Activated naive CD4-positive, alpha-beta T cell treated with anti-CD3 and anti-CD28 coated beads, Interleukin-2, amount 50 U/mL, for 16 hours (primary cell): ENCODE results near the gene ANKRD36.
"Not testable (repeated sequence)": the region's sequence is repeated elsewhere in the genome, so short reads cannot be mapped to it uniquely, and the experiment has no call there.

Experiments
- DNase-seq: peaks from one replicate; pipeline ENCODE4 v3.0.0-alpha.2; 2020

Gene ANKRD36

GRCh38 chr2:97113050-97113881, at the start of gene ANKRD36:
ANKRD36 (plus strand) TSS chr2:97113153; CDS start chr2:97113740, 587 bp downstream.
- peak; percentile 88 for DNase-seq

- not testable (repeated sequence) for DNase-seq
These were observed 46.9 kb upstream of the ANKRD36 start for GRCh38 chr2:97066030-97066429.

GRCh38 chr2:97067279-97068004, 45.5 kb upstream of the ANKRD36 start:
- no peak for DNase-seq

- DNase-seq = no peak
These were observed 44.9 kb upstream of the ANKRD36 start for GRCh38 chr2:97068074-97068473.

GRCh38 chr2:97068722-97069121, 44.2 kb upstream of the ANKRD36 start:
- not testable (repeated sequence) for DNase-seq

GRCh38 chr2:97070915-97071314, 42.0 kb upstream of the ANKRD36 start:
- not testable (repeated sequence) for DNase-seq

GRCh38 chr2:97077213-97077612, 35.7 kb upstream of the ANKRD36 start:
- not testable (repeated sequence) for DNase-seq

GRCh38 chr2:97080855-97081254, 32.1 kb upstream of the ANKRD36 start:
- not testable (repeated sequence) for DNase-seq

- DNase-seq = not testable (repeated sequence)
These were observed 30.7 kb upstream of the ANKRD36 start for GRCh38 chr2:97082206-97082605.

DNA sequence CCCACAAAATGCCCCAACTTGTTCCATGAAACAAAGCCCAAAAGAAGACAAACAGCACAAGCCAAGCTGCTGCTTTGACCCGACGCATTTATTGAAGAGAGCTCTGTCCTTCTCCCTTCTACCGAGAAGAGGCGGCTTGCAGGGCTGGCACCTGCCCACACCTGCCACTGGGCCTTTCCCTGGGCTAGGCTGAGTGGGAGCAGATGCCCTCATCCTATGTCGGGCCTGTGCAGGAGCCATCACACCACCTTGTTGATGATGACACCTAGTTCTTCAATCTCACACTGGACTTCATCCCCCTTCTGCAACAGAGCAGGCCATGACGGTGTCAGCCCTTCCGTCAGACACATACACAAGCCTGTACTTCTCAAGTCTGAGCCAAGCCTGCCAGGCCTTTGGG, 29.4 kb upstream of the ANKRD36 start:
- DNase-seq = not testable (repeated sequence)

- DNase-seq = not testable (repeated sequence)
These were observed 27.9 kb upstream of the ANKRD36 start for GRCh38 chr2:97085093-97085492.

- not testable (repeated sequence) for DNase-seq
These were observed 24.2 kb upstream of the ANKRD36 start for GRCh38 chr2:97088706-97089105.

GRCh38 chr2:97092946-97093345, 20.0 kb upstream of the ANKRD36 start:
- not testable (repeated sequence) for DNase-seq

DNA sequence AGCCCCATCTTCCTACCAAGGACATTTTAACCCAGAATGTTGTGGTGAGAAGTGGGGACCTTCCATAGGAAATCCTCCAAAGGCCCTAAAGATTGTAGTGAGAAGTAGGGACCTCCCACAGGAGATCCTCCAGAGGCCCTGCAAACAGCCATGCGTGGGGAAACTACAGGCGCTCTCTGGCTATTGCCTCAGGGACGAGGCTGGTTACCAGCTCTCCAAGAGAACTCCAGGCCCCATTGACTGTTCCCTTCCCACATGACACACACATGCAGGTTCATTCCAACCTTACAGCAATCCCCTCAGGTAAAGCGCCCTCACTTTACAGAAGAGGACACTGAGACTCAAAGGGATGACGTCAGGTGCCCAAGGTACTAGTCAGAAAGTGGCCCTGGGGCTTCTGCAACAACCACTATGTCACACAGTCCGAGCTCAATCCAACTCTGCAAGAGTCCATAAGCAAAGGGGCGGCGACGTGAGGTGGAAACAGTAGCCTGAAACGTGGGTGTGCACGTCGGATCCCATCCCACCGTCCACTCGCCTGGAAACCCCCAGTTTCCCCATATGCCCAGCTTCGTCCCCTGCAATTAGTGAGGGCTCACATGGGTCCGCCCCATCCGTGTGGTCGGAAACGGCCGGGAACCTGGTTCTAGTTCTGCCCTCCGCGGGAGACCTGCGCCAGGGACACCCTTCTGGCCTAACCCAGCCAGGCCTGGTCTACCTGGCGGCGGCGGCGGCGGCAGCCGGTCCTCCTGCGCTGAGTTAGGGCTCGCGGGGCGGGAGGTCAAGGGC, 18.8 kb upstream of the ANKRD36 start:
- not testable (repeated sequence) for DNase-seq

- DNase-seq = peak; percentile 86
These were observed 18.0 kb upstream of the ANKRD36 start, which contains the start of gene FAHD2B for GRCh38 chr2:97094772-97095611. FAHD2B (minus strand) TSS chr2:97094882; CDS start chr2:97091706, 3,176 bp downstream.

- no peak for DNase-seq
These were observed 17.3 kb upstream of the ANKRD36 start for GRCh38 chr2:97095661-97096060.

- DNase-seq = not testable (repeated sequence)
These were observed 14.1 kb upstream of the ANKRD36 start for GRCh38 chr2:97098786-97099372.

DNA sequence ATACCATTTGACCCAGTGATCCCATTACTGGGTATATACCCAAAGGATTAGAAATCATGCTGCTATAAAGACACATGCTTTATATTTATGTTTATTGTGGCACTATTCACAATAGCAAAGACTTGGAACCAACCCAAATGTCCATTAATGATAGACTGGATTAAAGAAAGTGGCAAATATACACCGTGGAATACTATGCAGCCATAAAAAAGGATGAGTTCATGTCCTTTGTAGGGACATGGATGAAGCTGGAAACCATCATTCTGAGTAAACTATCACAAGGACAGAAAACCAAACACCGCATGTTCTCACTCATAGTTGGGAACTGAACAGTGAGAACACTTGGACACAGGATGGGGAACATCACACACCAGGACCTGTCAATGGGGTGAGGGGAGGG, 6.1 kb upstream of the ANKRD36 start:
- DNase-seq = not testable (repeated sequence)

- not testable (repeated sequence) for DNase-seq
These were observed 1.7 kb upstream of the ANKRD36 start for GRCh38 chr2:97111246-97111645.

DNA sequence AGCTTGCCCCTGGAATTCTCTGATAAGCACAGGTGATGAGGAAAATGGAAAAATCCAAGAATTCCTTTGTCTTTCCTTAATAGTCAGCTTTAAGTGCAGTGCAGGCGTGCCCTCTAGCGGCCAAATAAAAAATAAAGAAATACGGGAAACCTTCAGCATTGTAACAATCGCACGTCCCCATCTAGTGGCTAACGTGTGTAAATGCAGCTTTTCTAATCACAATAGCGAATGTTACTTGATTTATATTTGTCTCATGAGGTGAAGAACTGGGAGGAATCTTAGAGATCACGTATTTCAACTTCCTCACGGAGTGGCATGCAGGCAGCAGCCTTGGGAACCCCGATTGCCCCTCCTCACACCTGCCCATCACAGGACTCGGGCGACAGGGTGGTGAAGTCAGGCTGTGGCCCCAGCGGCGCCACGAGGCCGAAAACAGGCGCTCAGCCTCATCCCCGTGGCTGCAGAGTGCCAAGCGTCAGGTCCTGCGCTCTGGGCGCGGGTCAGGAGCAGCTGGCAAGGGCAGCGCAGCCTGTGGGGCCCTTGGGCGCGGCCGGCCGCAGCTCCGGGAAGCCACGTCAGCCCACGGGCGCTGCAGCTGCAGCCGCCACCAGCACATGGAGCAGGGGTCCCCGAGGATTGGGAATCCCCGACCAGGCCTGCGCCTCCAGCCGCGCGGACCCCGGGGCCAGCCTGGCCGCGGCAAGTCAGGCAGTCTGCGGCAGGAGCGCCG, 468 bp upstream of the ANKRD36 start:
- DNase-seq = peak; percentile 48

GRCh38 chr2:97113882-97114255, 916 bp downstream of the ANKRD36 start:
- DNase-seq = not testable (repeated sequence)
